ENCODE results near the gene NRSN1.
"Not testable (repeated sequence)": the region's sequence is repeated elsewhere in the genome, so short reads cannot be mapped to it uniquely, and the experiment has no call there.

The NRSN1 gene

GRCh38 chr6:24142733-24143132 is 16.7 kb downstream of the NRSN1 start:
- not testable (repeated sequence) for DNase-seq (ENCODE audit: low spot score)

DNA sequence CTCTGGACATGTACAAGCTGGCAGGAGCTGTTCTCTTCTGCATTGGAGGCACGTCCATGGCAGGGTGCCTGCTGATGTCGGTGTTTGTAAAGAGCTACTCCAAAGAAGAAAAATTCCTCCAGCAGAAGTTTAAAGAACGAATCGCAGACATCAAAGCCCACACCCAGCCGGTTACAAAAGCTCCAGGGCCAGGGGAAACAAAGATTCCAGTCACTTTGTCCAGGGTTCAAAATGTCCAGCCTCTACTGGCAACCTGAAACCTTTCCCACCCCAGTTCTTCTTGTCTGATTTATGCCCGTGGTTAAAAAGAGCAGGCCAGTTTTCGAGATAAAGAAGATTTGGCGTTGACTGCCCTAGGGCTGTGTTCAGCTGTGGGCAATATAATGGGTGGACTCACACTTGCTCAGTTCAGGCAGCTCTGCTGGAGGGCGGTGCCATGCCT is 19.7 kb downstream of the NRSN1 start:
- no peak for DNase-seq (ENCODE audit: low spot score)

DNA sequence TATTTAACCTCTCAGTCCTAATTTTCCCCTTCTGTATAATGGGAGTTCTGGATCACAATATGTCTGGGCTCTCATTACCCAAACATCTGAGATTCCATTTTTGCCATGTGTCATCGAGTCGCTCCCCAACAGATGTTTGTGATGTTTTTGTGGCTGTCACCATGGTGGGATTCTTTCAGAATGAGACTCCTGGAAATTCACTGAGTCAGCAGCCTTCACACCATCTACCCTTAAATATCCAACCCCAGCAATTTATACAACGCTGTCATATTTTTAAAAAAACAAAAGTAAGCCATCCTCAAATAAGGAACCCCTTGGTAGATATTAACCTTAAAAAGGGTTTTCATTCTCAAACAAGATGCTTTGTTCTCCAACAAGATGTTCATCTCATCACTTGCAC is 20.9 kb downstream of the NRSN1 start:
- no peak for DNase-seq (ENCODE audit: low spot score)

GRCh38 chr6:24147511-24148153 is 21.6 kb downstream of the NRSN1 start:
- no peak for DNase-seq (ENCODE audit: low spot score)

GRCh38 chr6:24148154-24148570 is 22.1 kb downstream of the NRSN1 start:
- no peak for DNase-seq (ENCODE audit: low spot score)

GRCh38 chr6:24148684-24149083 is 22.7 kb downstream of the NRSN1 start:
- DNase-seq (ENCODE audit: low spot score): no peak

- no peak for DNase-seq (ENCODE audit: low spot score)
These were observed 23.3 kb downstream of the NRSN1 start for GRCh38 chr6:24149296-24149695.

DNA sequence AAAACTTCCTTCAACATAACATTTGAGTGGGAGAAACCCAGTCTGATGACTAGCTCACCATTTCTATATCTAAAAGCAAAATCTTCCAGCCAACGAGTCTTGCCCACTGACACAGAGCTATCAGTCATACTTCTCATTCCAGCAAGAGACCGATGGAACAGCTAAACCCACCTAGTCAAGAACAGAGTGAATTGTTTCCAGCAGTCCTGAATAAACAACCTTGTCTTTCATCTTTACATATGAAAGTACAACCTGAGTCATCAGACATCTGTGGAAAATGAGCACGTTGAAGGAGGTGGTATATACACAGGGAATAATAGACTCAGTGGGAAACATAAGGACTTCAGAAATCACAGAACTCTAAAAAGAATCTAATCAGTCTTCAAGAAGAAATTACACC is 23.8 kb downstream of the NRSN1 start:
- no peak for DNase-seq (ENCODE audit: low spot score)

DNA sequence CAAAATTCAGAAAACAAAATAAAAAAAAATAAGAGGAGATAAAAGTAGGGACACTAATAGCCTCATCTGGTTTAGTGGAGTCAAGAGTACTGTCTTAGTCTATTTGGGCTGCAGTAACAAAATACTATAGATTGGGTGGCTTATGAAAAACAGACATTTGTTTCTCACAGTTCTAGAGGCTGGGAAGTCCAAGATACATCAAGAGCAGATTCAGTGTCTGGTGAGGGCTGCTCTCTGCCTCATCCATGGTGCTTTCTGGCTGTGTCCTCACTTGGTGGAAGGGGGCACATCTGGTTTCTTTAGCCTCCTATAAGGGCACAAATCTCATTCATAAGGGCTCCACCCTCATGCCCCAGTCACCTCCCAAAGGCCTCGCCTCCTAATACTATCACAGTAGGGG is 26.0 kb downstream of the NRSN1 start:
- no peak for DNase-seq (ENCODE audit: low spot score)

- no peak for DNase-seq (ENCODE audit: low spot score)
These were observed 28.1 kb downstream of the NRSN1 start for GRCh38 chr6:24154121-24154520.

GRCh38 chr6:24157886-24158285 is 31.9 kb downstream of the NRSN1 start:
- DNase-seq (ENCODE audit: low spot score): no peak

- no peak for DNase-seq (ENCODE audit: low spot score)
These were observed 57.6 kb downstream of the NRSN1 start for GRCh38 chr6:24183584-24183983.

DNA sequence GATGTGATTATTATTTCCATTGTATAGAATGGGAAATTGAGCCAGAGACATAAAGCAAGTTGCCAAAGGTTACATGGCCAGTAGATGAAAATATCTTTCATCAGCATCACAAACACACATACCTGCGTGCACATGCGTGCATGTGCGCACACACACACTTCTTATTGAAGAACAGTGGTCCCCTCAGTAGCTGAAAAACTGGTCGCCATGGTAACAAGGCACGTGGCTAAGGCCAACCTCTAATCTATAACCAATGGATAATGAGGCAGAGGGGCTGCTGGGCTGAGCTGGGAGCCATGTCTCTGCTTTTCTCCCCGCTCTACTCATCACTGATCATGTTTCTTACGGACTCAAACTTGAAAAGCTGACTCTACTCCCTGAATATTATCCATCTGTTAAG is 60.3 kb downstream of the NRSN1 start:
- no peak for DNase-seq (ENCODE audit: low spot score)

DNA sequence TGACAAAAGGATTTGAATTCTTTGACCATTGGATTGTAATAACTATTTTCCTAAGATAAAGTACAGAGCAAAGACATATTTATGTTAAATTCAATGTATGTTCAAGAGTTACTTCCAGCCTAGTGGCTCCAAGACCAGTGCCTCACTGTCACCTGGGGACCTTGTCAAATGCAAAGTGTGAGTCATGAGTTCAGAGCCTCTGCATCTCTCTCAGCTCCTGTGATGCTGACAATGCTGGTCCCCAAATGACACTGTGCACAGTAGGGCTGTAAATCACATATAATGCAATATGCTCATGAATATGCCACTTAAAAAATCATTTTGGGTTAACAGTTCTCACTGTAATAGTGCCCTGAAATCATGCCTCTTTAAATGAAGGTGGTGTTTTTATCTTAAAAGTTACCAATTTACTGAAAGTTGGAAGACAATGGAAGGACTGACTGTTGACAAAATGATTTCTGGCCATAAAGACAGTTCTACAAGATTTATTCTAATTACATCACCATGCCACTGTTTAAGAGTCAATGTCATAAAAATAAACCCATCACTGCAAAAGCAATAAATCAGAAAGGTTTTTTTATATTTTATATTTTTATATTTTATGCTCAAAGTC is 62.1 kb downstream of the NRSN1 start:
- no peak for DNase-seq (ENCODE audit: low spot score)

- DNase-seq (ENCODE audit: low spot score): no peak
These were observed 62.6 kb downstream of the NRSN1 start for GRCh38 chr6:24188578-24189080.

- no peak for DNase-seq (ENCODE audit: low spot score)
These were observed 65.3 kb downstream of the NRSN1 start for GRCh38 chr6:24191346-24191745.

DNA sequence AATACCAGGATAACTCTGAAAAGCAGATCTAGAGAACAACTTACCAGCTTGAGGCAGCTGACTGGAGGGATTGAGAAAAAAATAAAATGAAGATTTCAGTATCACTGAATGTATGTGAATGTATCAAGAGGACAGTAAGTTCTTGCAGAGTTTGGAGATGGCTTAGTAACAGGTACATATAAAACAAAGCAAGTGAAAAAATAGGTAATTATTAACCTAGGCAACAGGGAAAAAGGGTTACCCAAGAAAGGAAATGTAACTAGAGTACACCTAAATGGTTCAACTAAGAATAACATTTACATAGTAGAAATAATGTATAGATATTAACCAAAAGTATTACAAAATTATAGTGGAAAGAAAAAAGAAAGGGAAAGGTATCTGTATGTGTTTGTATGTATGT is 67.3 kb downstream of the NRSN1 start:
- DNase-seq (ENCODE audit: low spot score): no peak

GRCh38 chr6:24194978-24195700 is 69.1 kb downstream of the NRSN1 start:
- no peak for DNase-seq (ENCODE audit: low spot score)

GRCh38 chr6:24195836-24196597 is 70.0 kb downstream of the NRSN1 start:
- DNase-seq (ENCODE audit: low spot score): no peak

Data from kidney capillary endothelial cell (primary cell).